Hematopoietic multipotent progenitor cell treated with erythropoietin and hydrocortisone succinate and interleukin-3 and kit ligand, for 8 days (in vitro differentiated cells): ENCODE data around the gene FRYL.
"Not testable (repeated sequence)": the region's sequence is repeated elsewhere in the genome, so short reads cannot be mapped to it uniquely, and the experiment has no call there.

Experiments used
- DNase-seq: peaks from one replicate; pipeline ENCODE4 v3.0.0-alpha.2; 2015

FRYL gene

GRCh38 chr4:48483006-48483776 lies 296.9 kb downstream of the FRYL start, which contains the start of gene SLC10A4:
SLC10A4 (plus strand) TSS chr4:48483343; CDS start chr4:48483562, 219 bp downstream.
- DNase-seq: peak; percentile 99

- DNase-seq: peak; percentile 96
Measured at GRCh38 chr4:48481581-48481980, 298.5 kb downstream of the FRYL start.

DNA sequence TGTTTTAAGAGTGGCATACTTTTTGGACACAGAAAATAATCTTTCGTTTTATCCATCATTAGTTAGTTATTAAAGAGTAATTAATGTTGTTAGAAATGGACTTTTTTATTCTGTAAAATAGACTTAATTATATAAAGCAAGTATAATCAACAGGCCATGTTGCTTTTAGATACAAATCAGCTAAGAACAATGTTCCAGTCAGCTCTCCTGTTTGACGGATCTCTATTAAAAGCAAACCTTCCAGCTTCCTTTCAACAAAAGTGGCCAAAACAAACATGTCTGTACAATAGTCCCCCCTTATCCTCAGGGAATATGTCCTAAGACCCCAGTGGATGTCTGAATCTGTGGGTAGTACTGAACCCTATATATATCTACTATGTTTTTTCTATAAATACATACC lies 301.8 kb downstream of the FRYL start:
- DNase-seq: no peak

DNA sequence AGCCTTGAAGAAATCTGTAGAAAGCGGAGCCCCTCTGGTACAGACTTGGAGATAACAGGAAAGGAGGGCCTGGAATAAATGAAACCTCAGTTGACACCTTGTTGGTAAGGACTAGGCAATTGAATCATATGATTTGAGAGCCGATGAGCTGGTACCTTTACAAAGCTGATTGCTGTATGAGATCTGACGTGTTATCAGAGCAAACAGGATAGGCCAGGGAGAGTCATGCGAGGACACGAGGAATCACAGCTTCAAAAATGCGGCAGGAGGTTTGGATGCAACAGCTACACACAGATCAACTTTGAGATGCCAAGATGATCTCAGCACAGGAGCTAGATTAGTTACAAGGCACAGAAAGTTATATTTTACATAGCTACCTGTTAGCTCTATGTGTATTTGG lies 304.3 kb downstream of the FRYL start:
- no peak for DNase-seq

DNA sequence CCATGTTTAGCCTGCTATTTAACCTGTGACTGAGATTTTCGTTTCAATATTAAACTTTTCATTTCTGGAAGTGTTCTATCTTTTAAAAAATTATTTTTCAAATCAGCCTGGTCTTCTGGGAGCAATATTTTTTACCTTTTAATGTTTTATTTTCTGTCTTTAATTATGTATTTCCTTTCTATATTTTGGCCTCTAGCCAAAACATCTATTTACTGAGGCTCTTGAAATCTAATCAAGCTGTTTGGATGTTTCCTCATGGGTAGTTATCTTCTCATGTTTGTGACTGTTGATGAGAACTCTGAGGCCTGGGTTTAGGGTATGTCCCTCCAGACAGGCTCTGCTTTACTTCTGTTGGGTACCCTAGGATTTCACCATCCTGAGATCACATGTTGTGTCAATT lies 307.3 kb downstream of the FRYL start:
- no peak for DNase-seq

- no peak for DNase-seq
Measured at GRCh38 chr4:48470570-48470969, 309.5 kb downstream of the FRYL start.

- no peak for DNase-seq
Measured at GRCh38 chr4:48470137-48470536, 309.9 kb downstream of the FRYL start.

GRCh38 chr4:48467891-48468290 lies 312.2 kb downstream of the FRYL start:
- DNase-seq: no peak

GRCh38 chr4:48467442-48467841 lies 312.6 kb downstream of the FRYL start:
- DNase-seq: no peak

- DNase-seq: no peak
Measured at GRCh38 chr4:48462363-48462762, 317.7 kb downstream of the FRYL start.

- DNase-seq: no peak
Measured at GRCh38 chr4:48461000-48461399, 319.1 kb downstream of the FRYL start.

DNA sequence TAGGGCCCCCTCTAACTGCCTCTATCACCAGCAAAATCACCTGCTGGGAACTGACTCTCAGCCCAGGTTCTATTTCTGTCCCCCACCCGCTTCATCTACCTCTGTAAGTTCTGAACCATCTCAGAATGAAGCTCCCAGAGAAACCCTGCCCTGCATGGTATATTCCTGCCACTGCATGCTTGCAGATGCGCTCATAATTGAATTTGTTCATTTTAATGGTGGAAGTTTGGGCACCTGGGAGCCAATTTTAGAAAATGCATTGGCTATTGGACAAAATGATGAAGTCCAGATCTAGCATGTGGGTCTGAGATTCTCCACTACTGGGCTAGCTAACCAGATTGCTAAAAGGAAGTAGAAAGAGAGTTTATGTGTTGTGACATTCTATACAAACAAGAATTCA lies 325.5 kb downstream of the FRYL start:
- no peak for DNase-seq

DNA sequence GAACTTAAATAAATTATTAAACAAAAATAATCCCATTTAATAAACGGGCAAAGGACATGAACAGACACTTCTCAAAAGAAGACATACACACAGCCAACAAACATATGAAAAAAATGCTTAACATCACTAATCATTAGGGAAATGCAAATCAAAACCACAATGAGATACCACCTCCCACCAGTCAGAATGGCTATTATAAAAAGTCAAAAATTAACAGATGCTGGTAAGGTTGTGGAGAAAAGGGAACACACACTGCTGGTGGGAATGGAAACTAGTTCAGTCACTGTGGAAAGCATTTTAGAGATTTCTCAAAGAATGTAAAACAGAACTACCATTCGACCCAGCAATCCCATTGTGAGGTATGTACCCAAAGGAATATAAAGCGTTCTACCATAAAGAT lies 328.4 kb downstream of the FRYL start:
- not testable (repeated sequence) for DNase-seq

- DNase-seq: no peak
Measured at GRCh38 chr4:48450740-48451139, 329.3 kb downstream of the FRYL start.

- no peak for DNase-seq
Measured at GRCh38 chr4:48449151-48449550, 330.9 kb downstream of the FRYL start.
